Measurements from ENCODE around the gene SNRNP27.

DNA sequence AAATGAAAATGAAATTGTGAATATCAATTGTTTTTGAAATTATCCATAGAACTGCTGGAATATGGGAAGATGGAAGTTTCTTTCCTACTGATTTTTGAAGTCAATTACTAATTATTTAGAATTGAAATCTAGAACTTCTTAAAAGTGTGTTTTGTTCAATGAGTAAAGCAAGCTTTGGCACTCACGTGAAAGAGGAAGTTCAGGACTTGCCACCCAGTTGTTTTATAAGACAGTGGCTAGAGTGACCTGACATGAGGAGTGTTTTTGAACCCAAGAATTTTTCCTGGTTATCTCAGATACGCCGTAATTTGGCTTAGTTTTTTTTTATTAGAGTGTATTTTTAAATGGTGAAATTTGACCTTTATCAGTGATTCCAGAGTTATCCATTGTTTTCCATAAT is 24.6 kb downstream of the SNRNP27 start:
- TF ChIP-seq, protein P1, sequence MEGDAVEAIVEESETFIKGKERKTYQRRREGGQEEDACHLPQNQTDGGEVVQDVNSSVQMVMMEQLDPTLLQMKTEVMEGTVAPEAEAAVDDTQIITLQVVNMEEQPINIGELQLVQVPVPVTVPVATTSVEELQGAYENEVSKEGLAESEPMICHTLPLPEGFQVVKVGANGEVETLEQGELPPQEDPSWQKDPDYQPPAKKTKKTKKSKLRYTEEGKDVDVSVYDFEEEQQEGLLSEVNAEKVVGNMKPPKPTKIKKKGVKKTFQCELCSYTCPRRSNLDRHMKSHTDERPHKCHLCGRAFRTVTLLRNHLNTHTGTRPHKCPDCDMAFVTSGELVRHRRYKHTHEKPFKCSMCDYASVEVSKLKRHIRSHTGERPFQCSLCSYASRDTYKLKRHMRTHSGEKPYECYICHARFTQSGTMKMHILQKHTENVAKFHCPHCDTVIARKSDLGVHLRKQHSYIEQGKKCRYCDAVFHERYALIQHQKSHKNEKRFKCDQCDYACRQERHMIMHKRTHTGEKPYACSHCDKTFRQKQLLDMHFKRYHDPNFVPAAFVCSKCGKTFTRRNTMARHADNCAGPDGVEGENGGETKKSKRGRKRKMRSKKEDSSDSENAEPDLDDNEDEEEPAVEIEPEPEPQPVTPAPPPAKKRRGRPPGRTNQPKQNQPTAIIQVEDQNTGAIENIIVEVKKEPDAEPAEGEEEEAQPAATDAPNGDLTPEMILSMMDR (conservative IDR thresholded peaks at IDR 0.05 in 1 of 2, IDR thresholded peaks at IDR 0.05 in 1 of 2; ENCODE audit: low read depth in 1 of 2, low read length in 2 of 2) = no peak
- TF ChIP-seq EZH2 (IDR thresholded peaks at IDR 0.05; ENCODE audit: low read length, missing control alignments) = no peak
